ENCODE measurements around the gene ADAM15. TPM values are rescaled to one million over a fixed set of nuclear protein-coding genes. Genes with fewer than 3 reads are reported as not detected.

Gene ADAM15
- total and polyA plus RNA-seq, 12 donors = 46.7 to 305 (median 65.0) TPM

DNA sequence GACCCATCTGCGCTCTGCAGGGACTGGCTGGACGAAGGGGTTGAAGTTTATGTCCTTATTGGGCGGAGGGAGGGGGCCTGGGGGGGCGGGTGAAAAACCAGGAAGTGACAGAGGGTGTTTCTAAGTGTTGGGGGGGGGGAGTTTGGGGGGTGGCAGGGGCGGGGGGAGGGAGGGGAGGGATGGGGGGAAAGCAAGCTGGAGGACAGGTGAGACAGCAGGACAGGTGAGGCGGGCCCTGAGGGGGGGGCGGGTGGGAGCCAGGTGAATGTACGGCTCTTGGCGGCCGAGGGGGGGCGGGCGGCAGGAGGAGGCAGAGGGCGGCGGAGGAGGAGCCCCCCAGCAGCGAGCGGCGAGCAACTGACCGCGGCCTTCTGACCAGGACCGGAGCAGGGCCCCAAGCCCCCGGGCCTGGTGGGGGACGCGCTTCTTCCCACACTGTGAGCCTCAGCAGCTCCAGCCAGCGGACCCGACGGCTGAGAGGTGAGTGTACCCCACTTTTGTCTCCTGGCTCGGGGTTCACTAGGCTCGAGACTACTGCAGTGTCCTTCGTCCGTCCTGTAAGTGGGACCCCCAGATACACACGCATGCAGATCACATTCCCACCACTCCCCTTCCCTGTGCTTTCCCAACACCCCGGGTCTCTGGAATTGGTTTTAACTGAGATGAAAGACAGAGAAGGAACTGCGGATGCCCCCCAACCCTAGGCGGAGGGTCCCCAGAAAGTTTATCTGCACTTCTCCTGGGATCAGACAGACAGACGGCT, 48.5 kb upstream of the ADAM15 start, which contains the start of gene ZBTB7B:
Gene ZBTB7B (plus strand): TSS at position 339 of the 763 bp plus-strand sequence. CDS start 11,859 bp downstream, outside the sequence.
- WGBS, 2 donors = 0% methylated on average over 22 to 32 of the region's 35 CpGs
- TF ChIP-seq CTCF (IDR thresholded peaks at IDR 0.05) = no peak
- Histone ChIP-seq H3K4me3 (peak within 1 kb of the TSS; percentile 50 to 97 (median 91)), H3K27me3 (no peaks in the 10 kb centered on the region), H3K9me3 (no peaks in the 10 kb centered on the region), H3K36me3 (no peaks in the 10 kb centered on the region), H3K4me1 (peaks cover 31 to 71% (median 58%) of the 10 kb centered on the region in 9 donors), H3K27ac (peak within 1 kb of the TSS; percentile 92 to 98 (median 96))
- peak in 1 of 2 donors; percentile 55 for DNase-seq
- ATAC-seq = peak in 7 of 8 donors; percentile 0 to 16 (median 4)
- intact Hi-C loops (cut with DNase I) = loop anchor here in 3 of 10 donors (5.0 to 10.0 kb wide), 3 partner anchors 40 to 62 kb away; partner anchors contain the start of genes ADAM15 (in 1 of the 3), EFNA4 (in 1 of the 3) and PYGO2 (in 1 of the 3)

DNA sequence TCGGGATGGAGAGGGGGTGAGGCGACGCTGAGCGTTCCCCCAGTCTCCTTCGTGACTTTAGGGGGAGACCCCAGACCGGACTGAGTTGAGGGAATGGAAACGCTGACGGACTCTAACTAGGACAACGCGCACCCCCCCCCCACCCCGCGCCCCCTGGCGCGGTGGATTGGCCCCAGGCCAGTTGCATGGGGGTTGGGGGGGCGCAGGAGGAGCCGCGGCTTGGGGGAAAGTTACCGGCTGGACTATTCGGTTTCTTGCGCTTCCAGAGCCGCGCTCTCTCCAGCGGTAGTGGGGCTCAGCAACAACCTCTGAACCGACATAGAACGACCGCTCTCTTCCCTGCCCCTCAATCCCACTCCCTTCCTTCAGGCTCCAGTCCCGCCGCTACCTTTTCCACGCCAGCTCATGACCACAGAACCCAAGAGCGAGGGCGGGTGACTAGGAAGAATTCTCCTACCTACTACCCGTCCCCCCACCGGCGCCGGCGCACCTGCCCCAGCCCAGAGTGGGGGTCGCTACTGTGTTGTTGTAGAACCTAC, 47.8 kb upstream of the ADAM15 start:
- TF ChIP-seq CTCF (IDR thresholded peaks at IDR 0.05) = no peak
- H3K36me3 ChIP-seq = no peaks in the 10 kb centered on the region
- H3K27ac ChIP-seq = peak overlapping the region; percentile 90 to 98 (median 96)
- intact Hi-C loops (cut with DNase I) = loop anchor here in 3 of 10 donors (5.0 to 10.0 kb wide), 3 partner anchors 41 to 62 kb away; partner anchors contain the start of genes ADAM15 (in 1 of the 3), EFNA4 (in 1 of the 3) and PYGO2 (in 1 of the 3)
- ATAC-seq (no peak), DNase-seq (no peak)
- peak overlapping the region; percentile 50 to 97 (median 91) for H3K4me3 ChIP-seq
- 1% methylated on average over 37 of the region's 37 CpGs for WGBS, 2 donors
- H3K9me3 ChIP-seq = no peaks in the 10 kb centered on the region
- no peaks in the 10 kb centered on the region for H3K27me3 ChIP-seq
- H3K4me1 ChIP-seq = peaks cover 35 to 72% (median 64%) of the 10 kb centered on the region in 9 donors

DNA sequence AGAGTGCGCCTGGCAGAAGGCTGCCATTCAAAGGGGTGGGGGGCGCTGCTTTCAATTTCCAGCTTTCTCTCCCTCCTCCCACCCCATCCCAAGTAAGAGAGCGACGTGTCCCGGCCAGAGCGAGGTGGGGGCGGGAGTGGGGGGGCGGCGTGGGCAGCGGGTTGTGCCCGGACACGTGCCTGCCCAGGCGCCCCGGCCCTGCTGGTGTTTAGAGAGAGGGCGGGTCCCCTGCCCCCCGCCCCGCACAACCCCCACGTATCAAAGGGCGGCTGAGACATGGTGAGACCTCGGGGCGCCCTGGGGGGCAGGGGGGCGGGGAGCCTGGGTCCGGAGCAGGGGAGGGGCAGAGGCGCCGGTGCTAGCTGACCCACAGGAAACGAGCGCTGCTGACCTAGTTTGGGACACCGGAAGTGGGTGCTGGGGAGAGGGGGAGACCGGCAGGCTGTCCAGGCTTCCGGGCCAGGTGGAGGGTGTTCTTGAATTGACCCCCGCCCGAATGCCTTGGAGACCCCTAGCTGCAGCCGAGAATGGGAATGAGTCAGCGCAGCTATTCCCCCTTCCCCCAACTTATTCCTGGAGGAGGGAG, 47.3 kb upstream of the ADAM15 start:
- peak in 7 of 8 donors; percentile 5 to 19 (median 8) for ATAC-seq
- intact Hi-C loops (cut with DNase I) = loop anchor here in 3 of 10 donors (5.0 to 10.0 kb wide), 3 partner anchors 42 to 61 kb away; partner anchors contain the start of genes ADAM15 (in 1 of the 3), EFNA4 (in 1 of the 3) and PYGO2 (in 1 of the 3)
- Histone ChIP-seq H3K4me3 (peak overlapping the region; percentile 50 to 97 (median 91)), H3K36me3 (no peaks in the 10 kb centered on the region), H3K4me1 (peaks cover 33 to 75% (median 66%) of the 10 kb centered on the region in 9 donors), H3K27me3 (no peaks in the 10 kb centered on the region), H3K9me3 (no peaks in the 10 kb centered on the region), H3K27ac (peak overlapping the region; percentile 90 to 98 (median 96))
- WGBS, 2 donors = 0 to 1% methylated on average over 34 of the region's 34 CpGs
- no peak for TF ChIP-seq CTCF (IDR thresholded peaks at IDR 0.05)
- peak; percentile 72 to 79 for DNase-seq

Data from heart right ventricle (tissue), 16 donors.